Endodermal cell (in vitro differentiated cells): ENCODE results near the gene ACOT7. TPM values are rescaled to one million over a fixed set of nuclear protein-coding genes. Genes with fewer than 3 reads are reported as not detected.

ENCODE experiments used
- DNase-seq: peaks from one replicate; pipeline ENCODE4 v3.0.0-alpha.2; 2017
- H3K27ac ChIP-seq: 2 replicates; pipeline ENCODE4 v1.5.1; 2013; ENCODE audit warnings: mild to moderate bottlenecking, low read depth, low read length, moderate library complexity
- H3K27me3 ChIP-seq: 2 replicates; pipeline ENCODE4 v1.6.1; 2013; ENCODE audit warnings: mild to moderate bottlenecking, low read length, moderate library complexity; ENCODE audit not compliant: insufficient read depth, control insufficient read depth, poor library complexity, severe bottlenecking
- H3K36me3 ChIP-seq: 2 replicates; pipeline ENCODE4 v1.7.0; 2013; ENCODE audit warnings: mild to moderate bottlenecking, low read length, moderate library complexity; ENCODE audit not compliant: control insufficient read depth, insufficient read depth
- H3K4me1 ChIP-seq: one replicate; pipeline ENCODE4 v1.7.0; 2013; ENCODE audit warnings: low read length; ENCODE audit not compliant: control insufficient read depth, insufficient read depth
- H3K4me3 ChIP-seq: 2 replicates; pipeline ENCODE4 v1.5.1; 2013; ENCODE audit warnings: mild to moderate bottlenecking, low read length, moderate library complexity
- H3K9ac ChIP-seq: 2 replicates; pipeline ENCODE4 v1.6.1; 2013; ENCODE audit warnings: mild to moderate bottlenecking, low read length, moderate library complexity; ENCODE audit not compliant: poor library complexity, severe bottlenecking; ENCODE audit errors: extremely low read depth
- H3K9me3 ChIP-seq: 2 replicates; pipeline ENCODE4 v1.6.1; 2013; ENCODE audit warnings: mild to moderate bottlenecking, low read length, moderate library complexity; ENCODE audit not compliant: control insufficient read depth
- H3K27ac Mint-ChIP-seq: 2 replicates; pipeline ENCODE4 v1.8.0; 2020; ENCODE audit warnings: mixed read lengths
- H3K27me3 Mint-ChIP-seq: 2 replicates; pipeline ENCODE4 v1.8.0; 2021; ENCODE audit warnings: mild to moderate bottlenecking, mixed read lengths; ENCODE audit not compliant: insufficient read depth
- H3K36me3 Mint-ChIP-seq: 2 replicates; pipeline ENCODE4 v1.8.0; 2020; ENCODE audit warnings: low read depth, mixed read lengths
- H3K4me1 Mint-ChIP-seq: 2 replicates; pipeline ENCODE4 v1.8.0; 2020; ENCODE audit warnings: mixed read lengths
- H3K4me3 Mint-ChIP-seq: 2 replicates; pipeline ENCODE4 v1.8.0; 2020; ENCODE audit warnings: mild to moderate bottlenecking, moderate library complexity, mixed read lengths
- H3K9me3 Mint-ChIP-seq: 2 replicates; pipeline ENCODE4 v1.8.0; 2020; ENCODE audit warnings: mild to moderate bottlenecking, mixed read lengths
- CTCF ChIP-seq: fragments of 200-600 bp; sonication (generic); conservative IDR thresholded peaks from 2 replicates; pipeline ENCODE4 v1.5.0; 2021; ENCODE audit warnings: antibody characterized with exemption, mild to moderate bottlenecking
- WGBS, 2 experiments: methylation state at CpG; one replicate each; pipeline versions ENCODE4 v1.1.5 to v1.1.7; 2013; ENCODE audit warnings: missing lambda C conversion rate in 2 of 2, mixed read lengths in 1 of 2; ENCODE audit not compliant: insufficient coverage in 1 of 2, insufficient read length in 1 of 2; 5-methylcytosine and 5-hydroxymethylcytosine counted together
- total RNA-seq, 2 donors: library from RNA; stranded (reverse); fragmentation: NEBNext Ultra II Directional in 1 of 2; extraction: Animal tissue kit (Norgen Biotek cat#: 25700) in 1 of 2; gene quantifications; 2 replicates in 1 of 2; 3 replicates in 1 of 2; pipeline ENCODE4 v1.2.1, GENCODE V29; 2021

ACOT7 gene
- total RNA-seq, 2 donors from 2014 or later, result 51.3 to 70.7 TPM

GRCh38 chr1:6391951-6392808 lies 1.4 kb downstream of the ACOT7 start:
- peaks cover 19% of the 10 kb centered on the region for H3K27me3 Mint-ChIP-seq
- Histone ChIP-seq H3K9me3 (no peaks in the 10 kb centered on the region), H3K4me1 (no peaks in the 10 kb centered on the region), H3K9ac (peak overlapping the region; percentile 18), H3K36me3 (no peaks in the 10 kb centered on the region), H3K4me3 (peak overlapping the region; percentile 80), H3K27me3 (no peaks in the 10 kb centered on the region), H3K27ac (no peak overlapping the region)
- H3K4me1 Mint-ChIP-seq, result peaks cover 16% of the 10 kb centered on the region
- TF ChIP-seq CTCF, result no peak
- peaks cover 4% of the 10 kb centered on the region for H3K36me3 Mint-ChIP-seq
- H3K9me3 Mint-ChIP-seq, result peaks cover 2% of the 10 kb centered on the region
- H3K4me3 Mint-ChIP-seq, result peak overlapping the region; percentile 67
- DNase-seq, result no peak
- no peak overlapping the region for H3K27ac Mint-ChIP-seq
- WGBS, 2 experiments, result 44 to 53% methylated on average over 11 to 16 of the region's 16 CpGs

GRCh38 chr1:6389971-6390370 lies 3.6 kb downstream of the ACOT7 start:
- Mint-ChIP-seq H3K27me3 (peaks cover 10% of the 10 kb centered on the region), H3K36me3 (peaks cover 4% of the 10 kb centered on the region), H3K4me3 (no peak overlapping the region), H3K4me1 (peaks cover 30% of the 10 kb centered on the region), H3K9me3 (peaks cover 2% of the 10 kb centered on the region), H3K27ac (no peak overlapping the region)
- no peak for DNase-seq
- no peaks in the 10 kb centered on the region for H3K36me3 ChIP-seq
- H3K27me3 ChIP-seq, result no peaks in the 10 kb centered on the region
- TF ChIP-seq CTCF, result no peak
- no peaks in the 10 kb centered on the region for H3K9me3 ChIP-seq
- H3K27ac ChIP-seq, result no peak overlapping the region
- WGBS, 2 experiments, result 81 to 92% methylated on average over 5 to 9 of the region's 9 CpGs
- H3K4me3 ChIP-seq, result no peak overlapping the region
- no peak overlapping the region for H3K9ac ChIP-seq
- H3K4me1 ChIP-seq, result no peaks in the 10 kb centered on the region

GRCh38 chr1:6386371-6386949 lies 7.1 kb downstream of the ACOT7 start:
- TF ChIP-seq CTCF, result no peak
- Mint-ChIP-seq H3K4me3 (no peak overlapping the region), H3K9me3 (peaks cover 2% of the 10 kb centered on the region), H3K4me1 (peaks cover 16% of the 10 kb centered on the region), H3K27ac (peak overlapping the region; percentile 86), H3K36me3 (peaks cover 9% of the 10 kb centered on the region), H3K27me3 (peaks cover 1% of the 10 kb centered on the region)
- Histone ChIP-seq H3K9ac (no peak overlapping the region), H3K27me3 (no peaks in the 10 kb centered on the region), H3K4me3 (no peak overlapping the region), H3K27ac (no peak overlapping the region), H3K9me3 (peaks cover 5% of the 10 kb centered on the region), H3K4me1 (no peaks in the 10 kb centered on the region), H3K36me3 (no peaks in the 10 kb centered on the region)
- peak; percentile 63 for DNase-seq
- 84 to 88% methylated on average over 10 of the region's 10 CpGs for WGBS, 2 experiments
